A549 treated with Hydrocortisone at 1 μM for 4 hours (cell line): Measurements from ENCODE around the gene TBX22. TPM values are rescaled to one million over a fixed set of nuclear protein-coding genes. Genes with fewer than 3 reads are reported as not detected.

Source experiments
- total RNA-seq: library from RNA; stranded (reverse); fragments of 200-300 nt; extraction: Qiagen RNA extraction; gene quantifications from 5 replicates; pipeline ENCODE4 v1.2.3, GENCODE V29; 2022

Gene TBX22, protein sequence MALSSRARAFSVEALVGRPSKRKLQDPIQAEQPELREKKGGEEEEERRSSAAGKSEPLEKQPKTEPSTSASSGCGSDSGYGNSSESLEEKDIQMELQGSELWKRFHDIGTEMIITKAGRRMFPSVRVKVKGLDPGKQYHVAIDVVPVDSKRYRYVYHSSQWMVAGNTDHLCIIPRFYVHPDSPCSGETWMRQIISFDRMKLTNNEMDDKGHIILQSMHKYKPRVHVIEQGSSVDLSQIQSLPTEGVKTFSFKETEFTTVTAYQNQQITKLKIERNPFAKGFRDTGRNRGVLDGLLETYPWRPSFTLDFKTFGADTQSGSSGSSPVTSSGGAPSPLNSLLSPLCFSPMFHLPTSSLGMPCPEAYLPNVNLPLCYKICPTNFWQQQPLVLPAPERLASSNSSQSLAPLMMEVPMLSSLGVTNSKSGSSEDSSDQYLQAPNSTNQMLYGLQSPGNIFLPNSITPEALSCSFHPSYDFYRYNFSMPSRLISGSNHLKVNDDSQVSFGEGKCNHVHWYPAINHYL
- total RNA-seq, result not detected in 5 replicates

DNA sequence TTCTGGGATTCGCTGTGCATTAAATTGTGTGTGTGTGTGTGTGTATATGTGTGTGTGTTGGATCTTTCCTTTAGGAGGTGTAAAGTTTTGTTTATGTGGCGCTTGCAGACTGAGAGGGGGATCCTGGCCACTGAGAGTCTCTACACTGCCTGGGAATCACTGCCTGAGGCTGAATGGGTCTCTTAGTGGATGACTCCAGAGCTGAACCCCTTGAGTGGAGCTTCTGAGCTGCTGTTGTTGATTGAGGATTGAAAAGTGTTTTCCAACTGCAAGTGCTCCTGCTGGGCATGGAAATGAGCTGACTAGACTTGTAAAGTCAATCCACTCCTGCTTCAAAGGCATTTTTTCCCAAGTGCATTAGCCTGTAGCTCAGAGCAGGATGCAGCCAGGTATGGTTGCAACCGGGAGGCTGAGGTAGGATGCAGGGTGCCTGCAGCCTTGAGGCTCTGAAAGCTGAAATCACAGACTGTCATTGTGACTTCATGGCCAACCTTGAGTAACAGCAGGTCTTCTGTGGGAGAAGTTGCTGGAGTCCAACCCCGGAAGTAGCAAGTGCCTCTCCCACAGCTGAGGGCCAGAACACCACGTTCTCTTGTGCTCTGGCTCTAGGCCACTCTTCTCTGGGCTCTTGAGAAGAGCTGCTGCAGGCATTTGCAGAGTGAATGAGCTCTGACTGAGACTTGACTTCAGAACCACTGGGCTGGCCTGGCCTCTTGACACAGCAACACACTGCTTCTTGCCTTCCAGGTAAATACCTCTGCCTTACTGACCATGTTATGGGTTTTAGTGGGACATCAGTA, at the start of gene TBX22:
TBX22 (plus strand) TSS at position 613 of the 800 bp plus-strand sequence. CDS start 7,517 bp downstream, outside the sequence.

